Parathyroid adenoma (tissue), 2 donors: Measurements from ENCODE around the gene GALNT18.

Source experiments
- H2AFZ ChIP-seq: fragments of 300-600 bp; sonication (generic); one replicate; pipeline ENCODE4 v1.7.0; 2017; ENCODE audit warnings: antibody characterized with exemption, mild to moderate bottlenecking
- H3K27ac ChIP-seq: fragments of 300-600 bp; sonication (generic); one replicate; pipeline ENCODE4 v1.7.0; 2017
- H3K27me3 ChIP-seq: fragments of 300-600 bp; sonication (generic); one replicate; pipeline ENCODE4 v1.7.0; 2017; ENCODE audit warnings: low read length; ENCODE audit not compliant: control insufficient read depth, insufficient read depth
- H3K36me3 ChIP-seq: fragments of 300-600 bp; sonication (generic); one replicate; pipeline ENCODE4 v1.7.0; 2017; ENCODE audit warnings: low read length; ENCODE audit not compliant: control insufficient read depth, insufficient read depth
- H3K4me1 ChIP-seq: fragments of 300-600 bp; sonication (generic); one replicate; pipeline ENCODE4 v1.7.0; 2017; ENCODE audit warnings: control low read depth
- H3K4me2 ChIP-seq: fragments of 300-600 bp; sonication (generic); one replicate; pipeline ENCODE4 v1.7.0; 2017; ENCODE audit warnings: low read length
- H3K4me3 ChIP-seq: fragments of 300-600 bp; sonication (generic); one replicate; pipeline ENCODE4 v1.7.0; 2017; ENCODE audit warnings: low read depth, low read length
- H3K79me2 ChIP-seq: fragments of 300-600 bp; sonication (generic); one replicate; pipeline ENCODE4 v1.7.0; 2017; ENCODE audit warnings: control low read depth
- H3K9ac ChIP-seq: fragments of 300-600 bp; sonication (generic); one replicate; pipeline ENCODE4 v1.7.0; 2017; ENCODE audit warnings: mild to moderate bottlenecking
- H3K9me3 ChIP-seq: fragments of 300-600 bp; sonication (generic); one replicate; pipeline ENCODE4 v1.7.0; 2017; ENCODE audit warnings: low read length; ENCODE audit not compliant: control insufficient read depth
- TF ChIP-seq, protein P1 (sequence below): fragments of 300-600 bp; sonication (generic); IDR thresholded peaks from one replicate; pipeline ENCODE4 v1.7.0; 2017; ENCODE audit warnings: antibody characterized with exemption, mild to moderate bottlenecking
- donor health status: primary hyperparathyroidism.

GALNT18 gene

DNA sequence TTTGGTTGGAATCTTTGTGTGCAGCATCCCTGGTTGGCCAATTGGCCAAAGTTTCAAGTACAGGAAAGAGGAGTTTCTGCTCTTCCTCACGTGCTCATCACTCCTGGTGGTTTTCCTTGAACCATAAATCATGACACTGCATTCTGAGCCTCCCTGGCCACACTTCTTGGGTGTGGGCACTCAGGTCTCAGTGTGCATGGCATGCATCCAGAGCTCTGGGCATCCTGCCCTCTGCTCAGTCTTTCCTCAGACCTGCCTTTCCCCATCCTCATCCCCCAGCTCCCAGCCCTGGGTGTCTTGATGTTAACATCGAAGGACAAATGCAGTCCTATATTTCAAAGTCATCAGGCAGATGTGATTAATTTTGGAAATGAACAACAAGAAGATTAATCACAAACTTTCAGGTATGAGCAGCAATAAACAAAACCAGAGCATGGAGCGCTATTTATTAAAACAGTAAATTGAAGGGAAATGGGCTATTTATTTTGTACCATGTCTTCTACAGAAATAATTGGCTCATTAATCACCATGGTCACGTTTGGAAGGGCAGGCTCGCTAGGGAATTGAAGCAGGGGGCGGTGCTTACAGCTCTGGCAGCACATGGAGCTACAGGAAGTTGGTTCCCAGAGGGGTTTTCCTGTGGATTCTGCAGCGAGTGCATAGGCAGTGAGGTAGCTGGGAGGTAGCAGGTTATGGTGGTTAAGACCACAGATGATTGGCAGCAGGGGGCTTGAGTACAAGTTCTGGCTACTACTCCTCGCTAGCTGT lies 358.4 kb downstream of the GALNT18 start:
- no peak overlapping the region for H3K9ac ChIP-seq
- H3K79me2 ChIP-seq, result no peaks in the 10 kb centered on the region
- H3K27ac ChIP-seq, result no peak overlapping the region
- no peaks in the 10 kb centered on the region for H3K36me3 ChIP-seq
- H2AFZ ChIP-seq, result no peak overlapping the region
- TF ChIP-seq, protein P1, sequence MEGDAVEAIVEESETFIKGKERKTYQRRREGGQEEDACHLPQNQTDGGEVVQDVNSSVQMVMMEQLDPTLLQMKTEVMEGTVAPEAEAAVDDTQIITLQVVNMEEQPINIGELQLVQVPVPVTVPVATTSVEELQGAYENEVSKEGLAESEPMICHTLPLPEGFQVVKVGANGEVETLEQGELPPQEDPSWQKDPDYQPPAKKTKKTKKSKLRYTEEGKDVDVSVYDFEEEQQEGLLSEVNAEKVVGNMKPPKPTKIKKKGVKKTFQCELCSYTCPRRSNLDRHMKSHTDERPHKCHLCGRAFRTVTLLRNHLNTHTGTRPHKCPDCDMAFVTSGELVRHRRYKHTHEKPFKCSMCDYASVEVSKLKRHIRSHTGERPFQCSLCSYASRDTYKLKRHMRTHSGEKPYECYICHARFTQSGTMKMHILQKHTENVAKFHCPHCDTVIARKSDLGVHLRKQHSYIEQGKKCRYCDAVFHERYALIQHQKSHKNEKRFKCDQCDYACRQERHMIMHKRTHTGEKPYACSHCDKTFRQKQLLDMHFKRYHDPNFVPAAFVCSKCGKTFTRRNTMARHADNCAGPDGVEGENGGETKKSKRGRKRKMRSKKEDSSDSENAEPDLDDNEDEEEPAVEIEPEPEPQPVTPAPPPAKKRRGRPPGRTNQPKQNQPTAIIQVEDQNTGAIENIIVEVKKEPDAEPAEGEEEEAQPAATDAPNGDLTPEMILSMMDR, result no peak
- no peaks in the 10 kb centered on the region for H3K9me3 ChIP-seq
- H3K4me1 ChIP-seq, result no peaks in the 10 kb centered on the region
- H3K27me3 ChIP-seq, result no peaks in the 10 kb centered on the region
- no peak overlapping the region for H3K4me2 ChIP-seq
- H3K4me3 ChIP-seq, result no peak overlapping the region

DNA sequence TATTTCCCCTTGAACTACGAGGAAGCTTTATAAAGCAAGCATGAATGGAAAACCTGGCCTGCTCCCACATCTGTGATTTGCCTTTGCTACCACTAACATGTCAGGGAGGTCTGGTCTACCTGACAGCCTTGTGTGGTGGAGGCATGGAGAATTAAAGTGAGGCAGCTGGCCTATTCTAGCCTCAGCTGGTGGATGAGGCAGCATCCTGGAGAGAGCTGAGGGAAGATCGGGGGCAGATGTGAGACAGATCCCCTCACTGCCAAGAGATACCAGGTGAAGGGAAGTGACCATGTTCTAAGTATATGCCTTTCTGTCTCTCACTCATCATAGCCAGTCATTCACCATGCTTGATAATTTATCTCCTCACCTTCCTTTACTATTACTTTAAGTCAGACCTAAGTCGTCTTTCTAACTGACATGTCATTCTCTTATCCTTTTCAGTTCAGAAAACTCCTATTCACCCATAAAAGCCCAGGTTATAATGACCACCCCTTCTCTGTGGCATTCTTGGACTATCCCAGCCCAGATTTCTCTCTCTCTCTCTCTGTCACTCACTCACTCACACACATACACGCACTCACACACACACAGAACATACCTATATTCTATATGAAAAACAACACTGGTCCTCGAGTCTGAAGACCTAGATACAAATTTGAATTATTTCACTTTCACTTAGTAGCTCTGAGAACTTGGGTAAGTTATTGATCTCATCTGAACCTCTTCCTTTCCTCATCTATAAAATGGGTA lies 359.5 kb downstream of the GALNT18 start:
- TF ChIP-seq, protein P1, result no peak
- Histone ChIP-seq H3K4me1 (no peaks in the 10 kb centered on the region), H3K27me3 (no peaks in the 10 kb centered on the region), H3K9me3 (no peaks in the 10 kb centered on the region), H3K4me2 (no peak overlapping the region), H3K79me2 (no peaks in the 10 kb centered on the region), H3K27ac (no peak overlapping the region), H3K4me3 (no peak overlapping the region), H3K9ac (no peak overlapping the region), H2AFZ (no peak overlapping the region), H3K36me3 (no peaks in the 10 kb centered on the region)

DNA sequence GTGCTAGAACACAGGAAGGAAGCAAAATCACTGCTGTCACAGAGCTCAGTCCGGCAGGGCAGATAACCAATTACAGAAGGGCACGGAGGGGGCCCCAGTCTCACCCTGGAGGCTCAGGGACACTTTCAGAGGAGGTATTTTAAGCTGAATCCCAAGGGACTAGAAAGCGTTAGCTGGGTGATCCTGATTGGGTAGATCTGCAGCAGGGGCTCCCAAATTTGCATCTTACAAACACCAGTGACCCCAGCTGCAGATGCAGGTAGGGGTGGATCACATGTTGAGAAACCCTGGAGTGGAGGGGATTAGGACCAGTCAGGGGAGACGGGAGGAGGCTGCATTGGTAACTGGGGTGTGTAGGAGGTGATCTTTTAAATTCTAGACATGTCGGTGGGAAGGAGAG lies 360.2 kb downstream of the GALNT18 start:
- no peak overlapping the region for H3K9ac ChIP-seq
- H3K4me2 ChIP-seq, result no peak overlapping the region
- H3K4me3 ChIP-seq, result no peak overlapping the region
- no peaks in the 10 kb centered on the region for H3K4me1 ChIP-seq
- H2AFZ ChIP-seq, result no peak overlapping the region
- no peaks in the 10 kb centered on the region for H3K9me3 ChIP-seq
- no peaks in the 10 kb centered on the region for H3K36me3 ChIP-seq
- no peaks in the 10 kb centered on the region for H3K79me2 ChIP-seq
- TF ChIP-seq, protein P1, result no peak
- no peaks in the 10 kb centered on the region for H3K27me3 ChIP-seq
- no peak overlapping the region for H3K27ac ChIP-seq

DNA sequence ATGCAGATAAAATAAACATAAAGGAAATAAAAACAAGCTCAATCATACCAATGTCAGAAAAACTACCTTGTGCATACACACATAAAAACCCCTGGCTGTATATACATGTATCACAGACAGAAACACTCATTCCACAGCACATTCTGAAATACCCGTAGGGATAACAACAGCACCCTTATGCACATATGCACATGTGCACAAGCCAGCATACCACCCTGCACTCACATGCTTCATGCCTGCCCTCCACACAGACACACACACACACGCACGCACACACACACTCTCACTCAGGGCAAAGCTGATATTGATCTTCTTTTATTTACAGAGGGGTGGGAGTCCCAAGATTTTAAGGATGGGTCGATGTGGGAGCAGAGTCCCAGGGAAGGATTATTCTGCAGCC lies 360.9 kb downstream of the GALNT18 start:
- Histone ChIP-seq H3K27ac (no peak overlapping the region), H3K27me3 (no peaks in the 10 kb centered on the region), H3K9me3 (no peaks in the 10 kb centered on the region), H3K9ac (no peak overlapping the region), H3K4me3 (no peak overlapping the region), H3K4me1 (no peaks in the 10 kb centered on the region), H2AFZ (no peak overlapping the region), H3K4me2 (no peak overlapping the region), H3K79me2 (no peaks in the 10 kb centered on the region), H3K36me3 (no peaks in the 10 kb centered on the region)
- TF ChIP-seq, protein P1, result no peak
